T-helper 9 cell (primary cell): ENCODE measurements around the gene COX6A2.

Source experiments
- DNase-seq: peaks from one replicate; pipeline ENCODE4 v3.0.0-alpha.2; 2020
- total RNA-seq, 2 donors: gene quantifications; one replicate each; lab custom pipeline; 2026; lab: John Stamatoyannopoulos, UW

Gene COX6A2
- total RNA-seq: 0 reads per million in 2 donors

GRCh38 chr16:31428279-31428597 lies at the start of gene COX6A2:
Gene COX6A2 (minus strand): TSS chr16:31428360. CDS start chr16:31428325, 35 bp downstream.
- DNase-seq: no peak

- DNase-seq: no peak
Measured at GRCh38 chr16:31477220-31478216, 49.4 kb upstream of the COX6A2 start.

- DNase-seq: peak; percentile 87
Measured at GRCh38 chr16:31476303-31477219, 48.4 kb upstream of the COX6A2 start.

GRCh38 chr16:31475946-31476302 lies 47.8 kb upstream of the COX6A2 start:
- no peak for DNase-seq

- DNase-seq: no peak
Measured at GRCh38 chr16:31474773-31475738, 46.9 kb upstream of the COX6A2 start.

GRCh38 chr16:31474173-31474714 lies 46.1 kb upstream of the COX6A2 start:
- DNase-seq: no peak

GRCh38 chr16:31473264-31473984 lies 45.3 kb upstream of the COX6A2 start:
- no peak for DNase-seq

- DNase-seq: peak; percentile 24
Measured at GRCh38 chr16:31472709-31473203, 44.6 kb upstream of the COX6A2 start.

GRCh38 chr16:31471875-31472708 lies 43.9 kb upstream of the COX6A2 start, which contains the start of gene TGFB1I1:
Gene TGFB1I1 (plus strand): TSS chr16:31472152. CDS start chr16:31472189, 37 bp downstream.
- no peak for DNase-seq

GRCh38 chr16:31471241-31471874 lies 43.2 kb upstream of the COX6A2 start:
- DNase-seq: no peak

- no peak for DNase-seq
Measured at GRCh38 chr16:31470615-31471014, 42.5 kb upstream of the COX6A2 start.

- DNase-seq: no peak
Measured at GRCh38 chr16:31467858-31468257, 39.7 kb upstream of the COX6A2 start.

GRCh38 chr16:31467151-31467773 lies 39.1 kb upstream of the COX6A2 start:
- no peak for DNase-seq

GRCh38 chr16:31466381-31466841 lies 38.3 kb upstream of the COX6A2 start:
- no peak for DNase-seq

- no peak for DNase-seq
Measured at GRCh38 chr16:31465788-31466370, 37.7 kb upstream of the COX6A2 start.

GRCh38 chr16:31464781-31465260 lies 36.7 kb upstream of the COX6A2 start:
- no peak for DNase-seq

GRCh38 chr16:31464348-31464769 lies 36.2 kb upstream of the COX6A2 start:
- no peak for DNase-seq
